ENCODE results near the gene ZNF593OS. TPM values are rescaled to one million over a fixed set of nuclear protein-coding genes. Genes with fewer than 3 reads are reported as not detected.

The ZNF593OS gene
- total and polyA plus RNA-seq, 2 of the 8 experiments (the other 6 are each of a cell fraction or from before 2014, with no cell fraction given), result not detected

DNA sequence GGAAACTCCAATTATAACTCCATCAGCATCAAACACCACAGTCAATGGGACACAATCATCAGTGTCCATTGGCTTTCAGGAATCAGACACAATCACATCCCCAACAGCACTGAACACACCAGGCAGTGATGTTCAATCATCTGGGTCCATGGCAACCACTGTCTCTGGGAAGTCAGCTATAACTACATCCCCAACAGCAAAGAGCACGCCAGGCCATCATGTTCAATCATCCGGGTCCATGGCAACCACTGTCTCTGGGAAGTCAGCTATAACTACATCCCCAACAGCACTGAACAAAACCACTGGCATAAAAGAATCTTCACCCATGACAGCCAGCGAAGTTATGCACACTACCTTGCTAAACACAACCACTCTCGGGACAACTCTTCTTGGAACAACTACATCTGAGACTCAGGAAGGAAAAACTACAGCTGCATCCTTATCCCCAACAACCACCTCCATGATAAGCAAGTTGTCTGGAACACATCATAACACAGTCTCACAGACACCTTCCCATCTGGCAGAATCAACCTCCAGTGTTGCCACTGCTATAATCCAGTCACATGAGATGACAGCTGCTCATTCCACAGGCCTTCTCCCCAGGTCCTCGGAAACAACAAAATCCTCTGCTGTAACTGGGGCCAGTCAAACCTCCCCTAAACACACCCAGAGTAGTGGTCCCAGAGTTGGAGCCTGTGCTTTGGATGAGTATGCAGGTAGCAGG lies 38.7 kb upstream of the ZNF593OS start:
- no peaks in the 10 kb centered on the region for H3K4me1 ChIP-seq (replicated peaks in 1 of 4; ENCODE audit: control insufficient read depth in 3 of 4, insufficient read depth in 4 of 4, low read length in 3 of 4)
- POLR2A ChIA-PET (ENCODE audit: partially characterized antibody), result interaction anchor here (1.2 kb wide), 1 partner anchor 10 kb away, joined by 6 read pairs; no protein-coding TSS in a partner anchor
- H3K14ac ChIP-seq (ENCODE audit: insufficient read length), result no peak overlapping the region
- CTCF ChIA-PET (ENCODE audit: partially characterized antibody), result interaction anchor here (0.6 to 1.7 kb wide), 8 partner anchors 9 to 193 kb away, joined by 3 to 5 read pairs (median 3); partner anchors contain the start of genes CATSPER4 and SH3BGRL3
- DNase-seq (ENCODE audit: low read depth in 1 of 2, low spot score in 2 of 2) (no peak), FAIRE-seq (no peak)
- no peak overlapping the region for H3K4me2 ChIP-seq (ENCODE audit: insufficient read depth in 1 of 2, low read depth in 2 of 2, low read length in 2 of 2)
- no peak overlapping the region for H2AFZ ChIP-seq (ENCODE audit: low read length)
- no peak overlapping the region for H2AK5ac ChIP-seq (ENCODE audit: low read depth, low read length)
- H3K27ac ChIP-seq (ENCODE audit: low read depth, low read length), result no peak overlapping the region
- H4K20me1 ChIP-seq (replicated peaks in 1 of 2; ENCODE audit: control insufficient read depth in 1 of 2, insufficient read depth in 2 of 2, low read length in 2 of 2), result no peaks in the 10 kb centered on the region
- no peaks in the 10 kb centered on the region for H3K36me3 ChIP-seq (ENCODE audit: control insufficient read depth in 2 of 4, insufficient read depth in 4 of 4, low read length in 3 of 4)
- H4K91ac ChIP-seq (replicated peaks; ENCODE audit: insufficient read length, low read length), result no peak overlapping the region
- no peak overlapping the region for H3K9ac ChIP-seq (replicated peaks in 1 of 4; ENCODE audit: extremely low read depth in 1 of 4, low read depth in 3 of 4, low read length in 3 of 4)
- no peak overlapping the region for H3K4me3 ChIP-seq (ENCODE audit: extremely low read depth in 1 of 4, insufficient read depth in 2 of 4, low read depth in 3 of 4, low read length in 4 of 4)
- H3K4ac ChIP-seq (replicated peaks; ENCODE audit: insufficient read length, low read depth, low read length), result no peak overlapping the region
- H3K18ac ChIP-seq (ENCODE audit: extremely low read depth, low read length), result no peak overlapping the region
- no peak overlapping the region for H2BK5ac ChIP-seq (ENCODE audit: low read depth, low read length)
- no peak overlapping the region for H2BK12ac ChIP-seq (ENCODE audit: low read depth, low read length)
- no peak overlapping the region for H4K5ac ChIP-seq (ENCODE audit: insufficient read length, low read depth, low read length)
- H3K9me3 ChIP-seq (ENCODE audit: insufficient read depth in 2 of 2, low read depth in 1 of 2, low read length in 1 of 2), result no peaks in the 10 kb centered on the region
- WGBS, 2 experiments (ENCODE audit: extremely low coverage in 1 of 2, insufficient coverage in 1 of 2, insufficient read length in 1 of 2, insufficient replicate concordance in 2 of 2, low coverage in 1 of 2, low lambda C conversion rate in 2 of 2, missing lambda C conversion rate in 1 of 2), result 81% methylated on average over 5 of the region's 5 CpGs; no CpG with 5 or more reads in 1 of the 2 experiments
- H2BK120ac ChIP-seq (replicated peaks; ENCODE audit: low read depth, low read length), result no peak overlapping the region
- no peak overlapping the region for H3K23ac ChIP-seq (ENCODE audit: insufficient read length)
- no peak overlapping the region for H3K56ac ChIP-seq (replicated peaks; ENCODE audit: insufficient read length, low read depth, low read length)
- H3K23me2 ChIP-seq (ENCODE audit: low read depth, low read length), result no peaks in the 10 kb centered on the region
- H3K27me3 ChIP-seq (replicated peaks in 1 of 4; ENCODE audit: control insufficient read depth in 3 of 4, extremely low read depth in 1 of 4, insufficient read depth in 3 of 4, low read length in 3 of 4), result no peaks in the 10 kb centered on the region
- H2BK15ac ChIP-seq (ENCODE audit: low read length), result no peak overlapping the region
- no peaks in the 10 kb centered on the region for H3K79me2 ChIP-seq (ENCODE audit: control insufficient read depth in 1 of 2, insufficient read depth in 2 of 2, low read length in 2 of 2)
- H4K8ac ChIP-seq (ENCODE audit: extremely low read depth, insufficient read depth, low read length), result no peak overlapping the region
- no peak overlapping the region for H2BK20ac ChIP-seq (ENCODE audit: low read length)
- H3K79me1 ChIP-seq (ENCODE audit: low read depth, low read length), result no peaks in the 10 kb centered on the region
- no peak for TF ChIP-seq TAF7 (optimal IDR thresholded peaks at IDR 0.05; ENCODE audit: borderline replicate concordance, low read depth, low read length)
- TF ChIP-seq SIN3A (conservative IDR thresholded peaks at IDR 0.05 in 1 of 2, IDR thresholded peaks at IDR 0.05 in 1 of 2; ENCODE audit: low read depth in 1 of 2, low read length in 2 of 2), result no peak
- no peak for TF ChIP-seq GTF2F1 (IDR thresholded peaks at IDR 0.05; ENCODE audit: borderline replicate concordance, low read depth, low read length)
- no peak for TF ChIP-seq JUND (IDR thresholded peaks at IDR 0.05; ENCODE audit: low read length)
- TF ChIP-seq SIRT6 (IDR thresholded peaks at IDR 0.05; ENCODE audit: low read length), result no peak
- no peak for TF ChIP-seq ZNF274 (IDR thresholded peaks at IDR 0.05; ENCODE audit: borderline replicate concordance, extremely low read depth, low read length)

All from H1 (cell line).